SK-N-SH treated with all-trans-retinoic acid at 6 μM for 48 hours (cell line): ENCODE data around the gene PLEKHN1.
A peak's percentile ranks its signal among the peaks of the same experiment; 100 is the strongest.

Experiments used
- ATAC-seq: fragments of 200-7000 bp; cut with Tn5 transposase; 3 replicates; pipeline ENCODE4 v1.9.1; 2020; ENCODE audit warnings: mild to moderate bottlenecking, moderate library complexity
- ARNTL ChIP-seq: fragments of 450-650 bp; formaldehyde crosslinking; IDR thresholded peaks from 2 replicates; pipeline ENCODE4 v1.5.0; 2020; ENCODE audit warnings: low read depth, mild to moderate bottlenecking, moderate library complexity, borderline replicate concordance
- BACH2 ChIP-seq: fragments of 250-450 bp; sonication (Bioruptor Pico); IDR thresholded peaks from 2 replicates; pipeline ENCODE4 v1.9.0; 2021; ENCODE audit warnings: mild to moderate bottlenecking, borderline replicate concordance
- CSDC2 ChIP-seq: fragments of 250-450 bp; sonication (Bioruptor Pico); IDR thresholded peaks from 2 replicates; pipeline ENCODE4 v1.5.0; 2020; ENCODE audit warnings: mild to moderate bottlenecking, moderate library complexity
- ESRRG ChIP-seq: fragments of 250-450 bp; sonication (Bioruptor Pico); IDR thresholded peaks from 2 replicates; pipeline ENCODE4 v1.6.1; 2021; ENCODE audit warnings: mild to moderate bottlenecking
- GLIS3 ChIP-seq: fragments of 250-450 bp; sonication (Bioruptor Pico); IDR thresholded peaks from 2 replicates; pipeline ENCODE4 v1.5.0; 2020; ENCODE audit warnings: mild to moderate bottlenecking, moderate library complexity
- ISL1 ChIP-seq: fragments of 250-450 bp; sonication (Bioruptor Pico); IDR thresholded peaks from 2 replicates; pipeline ENCODE4 v2.1.2; 2022; ENCODE audit warnings: mild to moderate bottlenecking, moderate library complexity
- OSR1 ChIP-seq: fragments of 250-450 bp; sonication (Bioruptor Pico); IDR thresholded peaks from 2 replicates; pipeline ENCODE4 v1.8.0; 2022; ENCODE audit warnings: moderate library complexity, mild to moderate bottlenecking, inconsistent platforms
- PPARA ChIP-seq: fragments of 250-450 bp; sonication (Bioruptor Pico); IDR thresholded peaks from 2 replicates; pipeline ENCODE4 v1.5.0; 2020; ENCODE audit warnings: mild to moderate bottlenecking, borderline replicate concordance
- SNAI2 ChIP-seq: fragments of 250-450 bp; sonication (Bioruptor Pico); IDR thresholded peaks from 2 replicates; pipeline ENCODE4 v1.5.0; 2020; ENCODE audit warnings: mild to moderate bottlenecking, moderate library complexity
- TCF4 ChIP-seq: fragments of 250-450 bp; sonication (Bioruptor Pico); IDR thresholded peaks from 2 replicates; pipeline ENCODE4 v1.8.0; 2021; ENCODE audit warnings: mild to moderate bottlenecking, moderate library complexity, borderline replicate concordance
- TOX ChIP-seq: fragments of 250-450 bp; sonication (Bioruptor Pico); IDR thresholded peaks from 2 replicates; pipeline ENCODE4 v1.8.0; 2021; ENCODE audit warnings: mild to moderate bottlenecking, moderate library complexity, borderline replicate concordance
- ZFP3 ChIP-seq: fragments of 250-450 bp; sonication (Bioruptor Pico); IDR thresholded peaks from 2 replicates; pipeline ENCODE4 v1.5.0; 2020; ENCODE audit warnings: mild to moderate bottlenecking, moderate library complexity
- ZFP30 ChIP-seq: fragments of 450-650 bp; formaldehyde crosslinking; IDR thresholded peaks from 2 replicates; pipeline ENCODE4 v1.5.0; 2022; ENCODE audit warnings: mild to moderate bottlenecking, moderate library complexity
- ZNF70 ChIP-seq: fragments of 450-650 bp; formaldehyde crosslinking; IDR thresholded peaks from 2 replicates; pipeline ENCODE4 v1.5.0; 2020; ENCODE audit warnings: mild to moderate bottlenecking, moderate library complexity
- TF ChIP-seq, protein P1 (sequence below): fragments of 250-450 bp; sonication (Bioruptor Pico); IDR thresholded peaks from 2 replicates; pipeline ENCODE4 v1.5.0; 2020; ENCODE audit warnings: mild to moderate bottlenecking, moderate library complexity
- TF ChIP-seq, protein P2 (sequence below): fragments of 250-450 bp; sonication (Bioruptor Pico); IDR thresholded peaks from 2 replicates; pipeline ENCODE4 v1.8.0; 2021; ENCODE audit warnings: low read depth, mild to moderate bottlenecking, moderate library complexity, borderline replicate concordance
- TF ChIP-seq, protein P3 (sequence below): fragments of 250-450 bp; sonication (Bioruptor Pico); IDR thresholded peaks from 2 replicates; pipeline ENCODE4 v1.5.1; 2021; ENCODE audit warnings: mild to moderate bottlenecking, moderate library complexity
- TF ChIP-seq, protein P4 (sequence below): fragments of 250-450 bp; sonication (Bioruptor Pico); IDR thresholded peaks from 2 replicates; pipeline ENCODE4 v1.5.1; 2020; ENCODE audit warnings: low read depth, mild to moderate bottlenecking, moderate library complexity

PLEKHN1 gene

DNA sequence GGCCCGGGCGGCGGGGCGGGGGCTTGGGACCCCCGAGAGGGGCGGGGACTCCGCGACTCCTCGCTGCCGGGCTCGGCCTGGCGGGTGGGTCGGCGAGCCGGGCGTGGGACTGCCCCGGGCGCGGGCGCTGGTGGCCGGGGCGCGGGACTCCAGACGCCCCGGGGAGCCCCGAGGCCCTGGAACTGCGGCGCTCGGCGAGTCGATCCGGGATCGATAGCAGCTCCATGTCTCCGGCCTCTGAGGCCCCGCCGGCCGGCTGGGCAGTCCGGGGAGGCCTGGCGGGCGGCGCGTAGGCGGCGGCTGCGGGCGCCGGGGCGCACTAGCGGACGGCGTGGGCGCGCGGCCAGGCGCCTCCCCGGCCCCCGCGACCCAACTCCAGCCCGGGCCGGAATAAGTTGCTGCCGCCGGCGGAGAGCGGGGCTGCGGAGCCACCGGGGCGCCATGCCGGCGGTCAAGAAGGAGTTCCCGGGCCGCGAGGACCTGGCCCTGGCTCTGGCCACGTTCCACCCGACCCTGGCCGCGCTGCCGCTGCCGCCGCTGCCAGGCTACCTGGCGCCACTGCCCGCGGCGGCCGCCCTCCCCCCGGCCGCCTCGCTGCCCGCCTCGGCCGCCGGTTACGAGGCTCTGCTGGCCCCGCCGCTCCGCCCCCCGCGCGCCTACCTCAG is 42.2 kb upstream of the PLEKHN1 start:
- TF ChIP-seq, protein P1, sequence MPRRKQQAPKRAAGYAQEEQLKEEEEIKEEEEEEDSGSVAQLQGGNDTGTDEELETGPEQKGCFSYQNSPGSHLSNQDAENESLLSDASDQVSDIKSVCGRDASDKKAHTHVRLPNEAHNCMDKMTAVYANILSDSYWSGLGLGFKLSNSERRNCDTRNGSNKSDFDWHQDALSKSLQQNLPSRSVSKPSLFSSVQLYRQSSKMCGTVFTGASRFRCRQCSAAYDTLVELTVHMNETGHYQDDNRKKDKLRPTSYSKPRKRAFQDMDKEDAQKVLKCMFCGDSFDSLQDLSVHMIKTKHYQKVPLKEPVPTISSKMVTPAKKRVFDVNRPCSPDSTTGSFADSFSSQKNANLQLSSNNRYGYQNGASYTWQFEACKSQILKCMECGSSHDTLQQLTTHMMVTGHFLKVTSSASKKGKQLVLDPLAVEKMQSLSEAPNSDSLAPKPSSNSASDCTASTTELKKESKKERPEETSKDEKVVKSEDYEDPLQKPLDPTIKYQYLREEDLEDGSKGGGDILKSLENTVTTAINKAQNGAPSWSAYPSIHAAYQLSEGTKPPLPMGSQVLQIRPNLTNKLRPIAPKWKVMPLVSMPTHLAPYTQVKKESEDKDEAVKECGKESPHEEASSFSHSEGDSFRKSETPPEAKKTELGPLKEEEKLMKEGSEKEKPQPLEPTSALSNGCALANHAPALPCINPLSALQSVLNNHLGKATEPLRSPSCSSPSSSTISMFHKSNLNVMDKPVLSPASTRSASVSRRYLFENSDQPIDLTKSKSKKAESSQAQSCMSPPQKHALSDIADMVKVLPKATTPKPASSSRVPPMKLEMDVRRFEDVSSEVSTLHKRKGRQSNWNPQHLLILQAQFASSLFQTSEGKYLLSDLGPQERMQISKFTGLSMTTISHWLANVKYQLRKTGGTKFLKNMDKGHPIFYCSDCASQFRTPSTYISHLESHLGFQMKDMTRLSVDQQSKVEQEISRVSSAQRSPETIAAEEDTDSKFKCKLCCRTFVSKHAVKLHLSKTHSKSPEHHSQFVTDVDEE = no peak
- ATAC-seq = no peak

DNA sequence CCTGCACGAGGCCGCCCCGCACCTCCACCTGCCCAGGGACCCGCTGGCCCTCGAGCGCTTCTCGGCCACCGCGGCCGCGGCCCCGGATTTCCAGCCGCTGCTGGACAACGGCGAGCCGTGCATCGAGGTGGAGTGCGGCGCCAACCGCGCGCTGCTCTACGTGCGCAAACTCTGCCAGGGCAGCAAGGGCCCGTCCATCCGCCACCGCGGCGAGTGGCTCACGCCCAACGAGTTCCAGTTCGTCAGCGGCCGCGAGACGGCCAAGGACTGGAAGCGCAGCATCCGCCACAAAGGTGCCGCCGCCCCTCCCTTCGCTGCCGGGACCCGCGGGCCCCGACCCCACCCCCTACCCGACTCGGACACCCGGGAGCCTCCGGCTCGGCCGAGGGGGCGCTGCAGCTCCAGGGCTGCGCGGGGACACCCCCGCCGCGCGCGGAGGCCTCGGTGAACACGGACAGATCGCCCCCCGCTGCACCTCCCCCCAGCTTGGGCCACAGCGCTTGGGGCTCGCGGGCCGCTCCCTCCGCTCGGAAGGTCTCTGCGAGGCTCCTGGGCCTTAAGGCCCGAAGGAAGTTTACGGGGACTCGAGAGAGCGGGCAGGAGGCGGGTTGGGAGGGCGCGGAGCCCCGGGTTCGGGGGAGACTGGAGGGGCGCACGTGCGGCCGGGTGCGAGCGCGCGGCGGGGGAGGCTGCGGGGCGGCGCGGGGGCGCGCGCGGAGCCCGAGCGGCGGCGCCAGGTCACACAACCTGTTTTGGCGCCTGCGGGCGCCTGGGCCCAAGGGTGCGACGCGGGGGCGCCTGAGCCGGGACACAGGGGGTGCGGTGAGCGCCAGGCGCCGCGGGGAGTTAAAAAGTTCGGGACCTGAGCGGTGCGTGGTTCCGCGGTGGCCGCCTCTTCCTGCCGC is 41.4 kb upstream of the PLEKHN1 start:
- peak; percentile 4; the same call in 1 of the 3 replicates for ATAC-seq
- TF ChIP-seq ZFP3 (CRISPR knock-in tag) (no peak), ARNTL (CRISPR knock-in tag) (no peak), ZFP30 (no peak), ESRRG (CRISPR knock-in tag) (no peak), BACH2 (CRISPR knock-in tag) (no peak), ISL1 (CRISPR knock-in tag) (no peak), PPARA (CRISPR knock-in tag) (no peak), GLIS3 (CRISPR knock-in tag) (no peak), CSDC2 (CRISPR knock-in tag) (no peak), TCF4 (CRISPR knock-in tag) (no peak), TOX (CRISPR knock-in tag) (no peak)
- TF ChIP-seq, protein P2, sequence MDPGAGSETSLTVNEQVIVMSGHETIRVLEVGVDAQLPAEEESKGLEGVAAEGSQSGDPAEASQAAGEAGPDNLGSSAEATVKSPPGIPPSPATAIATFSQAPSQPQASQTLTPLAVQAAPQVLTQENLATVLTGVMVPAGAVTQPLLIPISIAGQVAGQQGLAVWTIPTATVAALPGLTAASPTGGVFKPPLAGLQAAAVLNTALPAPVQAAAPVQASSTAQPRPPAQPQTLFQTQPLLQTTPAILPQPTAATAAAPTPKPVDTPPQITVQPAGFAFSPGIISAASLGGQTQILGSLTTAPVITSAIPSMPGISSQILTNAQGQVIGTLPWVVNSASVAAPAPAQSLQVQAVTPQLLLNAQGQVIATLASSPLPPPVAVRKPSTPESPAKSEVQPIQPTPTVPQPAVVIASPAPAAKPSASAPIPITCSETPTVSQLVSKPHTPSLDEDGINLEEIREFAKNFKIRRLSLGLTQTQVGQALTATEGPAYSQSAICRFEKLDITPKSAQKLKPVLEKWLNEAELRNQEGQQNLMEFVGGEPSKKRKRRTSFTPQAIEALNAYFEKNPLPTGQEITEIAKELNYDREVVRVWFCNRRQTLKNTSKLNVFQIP (CRISPR knock-in tag) = no peak
- TF ChIP-seq, protein P3, sequence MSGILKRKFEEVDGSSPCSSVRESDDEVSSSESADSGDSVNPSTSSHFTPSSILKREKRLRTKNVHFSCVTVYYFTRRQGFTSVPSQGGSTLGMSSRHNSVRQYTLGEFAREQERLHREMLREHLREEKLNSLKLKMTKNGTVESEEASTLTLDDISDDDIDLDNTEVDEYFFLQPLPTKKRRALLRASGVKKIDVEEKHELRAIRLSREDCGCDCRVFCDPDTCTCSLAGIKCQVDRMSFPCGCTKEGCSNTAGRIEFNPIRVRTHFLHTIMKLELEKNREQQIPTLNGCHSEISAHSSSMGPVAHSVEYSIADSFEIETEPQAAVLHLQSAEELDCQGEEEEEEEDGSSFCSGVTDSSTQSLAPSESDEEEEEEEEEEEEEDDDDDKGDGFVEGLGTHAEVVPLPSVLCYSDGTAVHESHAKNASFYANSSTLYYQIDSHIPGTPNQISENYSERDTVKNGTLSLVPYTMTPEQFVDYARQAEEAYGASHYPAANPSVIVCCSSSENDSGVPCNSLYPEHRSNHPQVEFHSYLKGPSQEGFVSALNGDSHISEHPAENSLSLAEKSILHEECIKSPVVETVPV (CRISPR knock-in tag) = no peak
- TF ChIP-seq, protein P1 = no peak
- TF ChIP-seq, protein P4, sequence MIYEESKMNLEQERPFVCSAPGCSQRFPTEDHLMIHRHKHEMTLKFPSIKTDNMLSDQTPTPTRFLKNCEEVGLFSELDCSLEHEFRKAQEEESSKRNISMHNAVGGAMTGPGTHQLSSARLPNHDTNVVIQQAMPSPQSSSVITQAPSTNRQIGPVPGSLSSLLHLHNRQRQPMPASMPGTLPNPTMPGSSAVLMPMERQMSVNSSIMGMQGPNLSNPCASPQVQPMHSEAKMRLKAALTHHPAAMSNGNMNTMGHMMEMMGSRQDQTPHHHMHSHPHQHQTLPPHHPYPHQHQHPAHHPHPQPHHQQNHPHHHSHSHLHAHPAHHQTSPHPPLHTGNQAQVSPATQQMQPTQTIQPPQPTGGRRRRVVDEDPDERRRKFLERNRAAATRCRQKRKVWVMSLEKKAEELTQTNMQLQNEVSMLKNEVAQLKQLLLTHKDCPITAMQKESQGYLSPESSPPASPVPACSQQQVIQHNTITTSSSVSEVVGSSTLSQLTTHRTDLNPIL = no peak

DNA sequence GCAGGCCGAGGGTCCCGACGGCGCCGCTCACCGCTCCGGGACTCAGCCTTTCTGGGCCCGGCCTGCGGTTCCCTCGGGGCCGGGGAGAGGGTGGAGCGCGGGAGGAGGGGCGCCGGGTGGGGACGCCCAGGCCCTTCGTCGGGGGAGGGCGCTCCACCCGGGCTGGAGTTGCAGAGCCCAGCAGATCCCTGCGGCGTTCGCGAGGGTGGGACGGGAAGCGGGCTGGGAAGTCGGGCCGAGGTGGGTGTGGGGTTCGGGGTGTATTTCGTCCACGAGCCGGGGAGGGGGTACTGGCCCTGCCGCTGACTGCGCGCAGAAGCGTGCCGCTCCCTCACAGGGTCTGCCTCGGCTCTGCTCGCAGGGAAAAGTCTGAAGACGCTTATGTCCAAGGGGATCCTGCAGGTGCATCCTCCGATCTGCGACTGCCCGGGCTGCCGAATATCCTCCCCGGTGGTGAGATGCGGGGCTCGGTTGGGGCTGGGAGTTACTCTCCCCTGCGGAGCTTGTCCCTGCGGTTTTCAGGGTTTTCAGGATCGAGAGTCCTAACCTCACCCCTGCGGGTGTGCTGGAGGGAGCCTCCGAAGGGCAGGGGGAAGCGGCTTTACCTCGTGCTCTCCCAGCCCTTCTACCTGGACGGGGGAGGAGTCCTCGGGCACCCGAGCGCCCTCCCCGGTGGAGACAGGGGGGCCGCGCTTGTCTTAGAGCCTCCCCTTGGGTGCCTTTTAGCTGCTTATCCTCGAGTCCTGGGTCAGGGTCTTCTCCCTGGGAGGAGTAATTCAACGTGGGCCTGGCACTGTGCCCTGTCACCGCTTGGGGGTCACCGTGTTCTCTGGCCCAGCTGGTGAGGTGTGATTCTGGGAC is 40.5 kb upstream of the PLEKHN1 start:
- ATAC-seq = peak; percentile 40
- TF ChIP-seq SNAI2 (CRISPR knock-in tag) = no peak
- no peak for TF ChIP-seq ZNF70 (CRISPR knock-in tag)
- TF ChIP-seq ISL1 (CRISPR knock-in tag) = no peak
- TF ChIP-seq PPARA (CRISPR knock-in tag) = no peak
- TF ChIP-seq, protein P2 (CRISPR knock-in tag) = no peak
- no peak for TF ChIP-seq OSR1 (CRISPR knock-in tag)
- TF ChIP-seq, all 23 proteins: peak for 0
